Measurements from ENCODE around the gene CAD. TPM values are rescaled to one million over a fixed set of nuclear protein-coding genes. Genes with fewer than 3 reads are reported as not detected.
"Not testable (repeated sequence)": the region's sequence is repeated elsewhere in the genome, so short reads cannot be mapped to it uniquely, and the experiment has no call there.

Gene CAD
- total RNA-seq, 2 experiments from 2014 or later, result 125 to 127 TPM

GRCh38 chr2:27175330-27175729, 41.8 kb upstream of the CAD start:
- Mint-ChIP-seq H3K4me3 (no peak overlapping the region), H3K27ac (no peak overlapping the region), H3K36me3 (ENCODE audit: low read depth) (no peaks in the 10 kb centered on the region), H3K27me3 (peaks cover 23% of the 10 kb centered on the region), H3K9me3 (no peaks in the 10 kb centered on the region), H3K4me1 (ENCODE audit: low read depth) (peaks cover 2% of the 10 kb centered on the region)
- ATAC-seq, result no peak
- no peak for TF ChIP-seq CTCF (IDR thresholded peaks at IDR 0.05)
- intact Hi-C loops (cut with micrococcal nuclease), result no loop called here
- ChIA-PET POLR2A (interaction anchor here (0.7 kb wide), 1 partner anchor 37 kb away, joined by 3 read pairs; no protein-coding TSS in a partner anchor), CTCF (interaction anchor here (0.6 to 2.1 kb wide), 7 partner anchors 9 to 214 kb away, joined by 3 to 5 read pairs (median 3); no protein-coding TSS in a partner anchor)
- no peak for DNase-seq

GRCh38 chr2:27175781-27176180, 41.4 kb upstream of the CAD start:
- H3K36me3 Mint-ChIP-seq (ENCODE audit: low read depth); POLR2A ChIA-PET; H3K4me1 Mint-ChIP-seq (ENCODE audit: low read depth); H3K27ac Mint-ChIP-seq; H3K4me3 Mint-ChIP-seq; intact Hi-C loops (cut with micrococcal nuclease); DNase-seq; H3K9me3 Mint-ChIP-seq; ATAC-seq: not testable (repeated sequence)
- H3K27me3 Mint-ChIP-seq, result peaks cover 23% of the 10 kb centered on the region
- CTCF ChIA-PET, result interaction anchor here (0.6 to 2.1 kb wide), 5 partner anchors 10 to 214 kb away, joined by 3 to 5 read pairs (median 4); no protein-coding TSS in a partner anchor

GRCh38 chr2:27177441-27178351, 39.5 kb upstream of the CAD start:
- no peak for TF ChIP-seq CTCF (IDR thresholded peaks at IDR 0.05)
- Mint-ChIP-seq H3K4me1 (ENCODE audit: low read depth) (no peaks in the 10 kb centered on the region), H3K36me3 (ENCODE audit: low read depth) (no peaks in the 10 kb centered on the region), H3K27me3 (peaks cover 25% of the 10 kb centered on the region), H3K4me3 (no peak overlapping the region), H3K9me3 (no peaks in the 10 kb centered on the region), H3K27ac (no peak overlapping the region)
- ChIA-PET CTCF (interaction anchor here (2.3 kb wide), 1 partner anchor 8 kb away, joined by 11 read pairs; no protein-coding TSS in a partner anchor), POLR2A (interaction anchor here (0.6 to 0.7 kb wide), 2 partner anchors 9 to 153 kb away, joined by 3 read pairs; no protein-coding TSS in a partner anchor)
- intact Hi-C loops (cut with micrococcal nuclease), result no loop called here
- DNase-seq (no peak), ATAC-seq (no peak)

GRCh38 chr2:27178469-27178868, 38.7 kb upstream of the CAD start:
- Mint-ChIP-seq H3K4me3 (no peak overlapping the region), H3K27me3 (peaks cover 25% of the 10 kb centered on the region), H3K27ac (no peak overlapping the region), H3K36me3 (ENCODE audit: low read depth) (no peaks in the 10 kb centered on the region), H3K9me3 (no peaks in the 10 kb centered on the region), H3K4me1 (ENCODE audit: low read depth) (no peaks in the 10 kb centered on the region)
- ATAC-seq (no peak), DNase-seq (no peak)
- CTCF ChIA-PET, result interaction anchor here (2.3 kb wide), 1 partner anchor 8 kb away, joined by 11 read pairs; no protein-coding TSS in a partner anchor
- TF ChIP-seq CTCF (IDR thresholded peaks at IDR 0.05), result no peak
- POLR2A ChIA-PET, result interaction anchor here (0.7 kb wide), 1 partner anchor 8 kb away, joined by 3 read pairs; no protein-coding TSS in a partner anchor
- intact Hi-C loops (cut with micrococcal nuclease), result no loop called here

- ATAC-seq, result no peak
- ChIA-PET POLR2A (no interaction called here), CTCF (interaction anchor here (1.1 to 2.3 kb wide), 2 partner anchors 9 to 80 kb away, joined by 4 to 11 read pairs; no protein-coding TSS in a partner anchor)
- H3K9me3 Mint-ChIP-seq, result no peaks in the 10 kb centered on the region
- no peaks in the 10 kb centered on the region for H3K4me1 Mint-ChIP-seq (ENCODE audit: low read depth)
- TF ChIP-seq CTCF (IDR thresholded peaks at IDR 0.05), result no peak
- no peak overlapping the region for H3K4me3 Mint-ChIP-seq
- intact Hi-C loops (cut with micrococcal nuclease), result no loop called here
- no peak for DNase-seq
- no peak overlapping the region for H3K27ac Mint-ChIP-seq
- H3K27me3 Mint-ChIP-seq, result peaks cover 25% of the 10 kb centered on the region
- H3K36me3 Mint-ChIP-seq (ENCODE audit: low read depth), result no peaks in the 10 kb centered on the region
Measured at GRCh38 chr2:27179344-27180000, 37.7 kb upstream of the CAD start.
